ENCODE data around the gene BLM.

DNA sequence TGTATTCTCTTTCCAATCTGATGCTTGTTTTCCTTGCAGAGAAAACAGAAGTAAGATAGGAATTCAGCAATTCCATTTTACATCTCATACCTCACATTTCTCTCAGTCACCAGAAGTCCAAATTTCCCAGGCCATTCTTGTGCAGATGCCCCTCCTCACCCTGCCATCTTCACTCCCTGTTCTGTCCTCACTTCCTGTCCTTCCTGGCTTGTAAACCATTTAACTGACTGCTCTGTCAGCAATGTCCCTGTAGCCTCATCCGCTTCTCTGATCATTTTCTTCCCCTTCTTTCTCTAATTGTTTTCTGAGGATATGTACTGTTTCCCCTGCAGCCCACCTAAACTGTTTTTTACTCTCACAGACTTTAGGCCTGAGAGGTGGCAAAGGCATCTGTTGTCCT is 40.3 kb downstream of the BLM start:
- TF ChIP-seq, protein P1, sequence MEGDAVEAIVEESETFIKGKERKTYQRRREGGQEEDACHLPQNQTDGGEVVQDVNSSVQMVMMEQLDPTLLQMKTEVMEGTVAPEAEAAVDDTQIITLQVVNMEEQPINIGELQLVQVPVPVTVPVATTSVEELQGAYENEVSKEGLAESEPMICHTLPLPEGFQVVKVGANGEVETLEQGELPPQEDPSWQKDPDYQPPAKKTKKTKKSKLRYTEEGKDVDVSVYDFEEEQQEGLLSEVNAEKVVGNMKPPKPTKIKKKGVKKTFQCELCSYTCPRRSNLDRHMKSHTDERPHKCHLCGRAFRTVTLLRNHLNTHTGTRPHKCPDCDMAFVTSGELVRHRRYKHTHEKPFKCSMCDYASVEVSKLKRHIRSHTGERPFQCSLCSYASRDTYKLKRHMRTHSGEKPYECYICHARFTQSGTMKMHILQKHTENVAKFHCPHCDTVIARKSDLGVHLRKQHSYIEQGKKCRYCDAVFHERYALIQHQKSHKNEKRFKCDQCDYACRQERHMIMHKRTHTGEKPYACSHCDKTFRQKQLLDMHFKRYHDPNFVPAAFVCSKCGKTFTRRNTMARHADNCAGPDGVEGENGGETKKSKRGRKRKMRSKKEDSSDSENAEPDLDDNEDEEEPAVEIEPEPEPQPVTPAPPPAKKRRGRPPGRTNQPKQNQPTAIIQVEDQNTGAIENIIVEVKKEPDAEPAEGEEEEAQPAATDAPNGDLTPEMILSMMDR (IDR thresholded peaks at IDR 0.05; ENCODE audit: insufficient read depth, low read depth, low read length), result no peak
- no peak for TF ChIP-seq EZH2 (IDR thresholded peaks at IDR 0.05; ENCODE audit: insufficient read depth, low read length)

Measured in astrocyte (in vitro differentiated cells and primary cell).